ENCODE results near the gene FGD5.

- TF ChIP-seq CTCF (IDR thresholded peaks at IDR 0.05) (no peak), POLR2A (IDR thresholded peaks at IDR 0.05) (no peak)
Observed at GRCh38 chr3:14890476-14890875, 71.7 kb downstream of the FGD5 start.
